Panc1 (cell line): ENCODE results near the gene WWOX.

ENCODE experiments used
- POLR2AphosphoS5 ChIP-seq: IDR thresholded peaks from 2 replicates; pipeline ENCODE4 v1.6.1; 2012; ENCODE audit warnings: mild to moderate bottlenecking, low read depth, low read length, moderate library complexity
- SIN3A ChIP-seq: IDR thresholded peaks from 2 replicates; pipeline ENCODE4 v1.6.1; 2012; ENCODE audit warnings: low read depth, mild to moderate bottlenecking, low read length, moderate library complexity, borderline replicate concordance; ENCODE audit not compliant: insufficient read depth
- TCF7L2 ChIP-seq: IDR thresholded peaks from 2 replicates; pipeline ENCODE4 v1.6.1; 2011; ENCODE audit warnings: mild to moderate bottlenecking, low read depth, low read length, inconsistent platforms
- TF ChIP-seq, protein P1 (sequence below): fragments of 450-650 bp; IDR thresholded peaks from 2 replicates; pipeline ENCODE4 v1.5.1; 2017; ENCODE audit warnings: mild to moderate bottlenecking
- TF ChIP-seq, protein P2 (sequence below), 2 experiments: IDR thresholded peaks; 2 replicates each; pipeline ENCODE4 v1.6.1; 2011 to 2012; ENCODE audit warnings: low read depth in 2 of 2, control low read depth in 1 of 2, low read length in 1 of 2, mild to moderate bottlenecking in 1 of 2, moderate library complexity in 1 of 2; ENCODE audit not compliant: insufficient read depth in 1 of 2

DNA sequence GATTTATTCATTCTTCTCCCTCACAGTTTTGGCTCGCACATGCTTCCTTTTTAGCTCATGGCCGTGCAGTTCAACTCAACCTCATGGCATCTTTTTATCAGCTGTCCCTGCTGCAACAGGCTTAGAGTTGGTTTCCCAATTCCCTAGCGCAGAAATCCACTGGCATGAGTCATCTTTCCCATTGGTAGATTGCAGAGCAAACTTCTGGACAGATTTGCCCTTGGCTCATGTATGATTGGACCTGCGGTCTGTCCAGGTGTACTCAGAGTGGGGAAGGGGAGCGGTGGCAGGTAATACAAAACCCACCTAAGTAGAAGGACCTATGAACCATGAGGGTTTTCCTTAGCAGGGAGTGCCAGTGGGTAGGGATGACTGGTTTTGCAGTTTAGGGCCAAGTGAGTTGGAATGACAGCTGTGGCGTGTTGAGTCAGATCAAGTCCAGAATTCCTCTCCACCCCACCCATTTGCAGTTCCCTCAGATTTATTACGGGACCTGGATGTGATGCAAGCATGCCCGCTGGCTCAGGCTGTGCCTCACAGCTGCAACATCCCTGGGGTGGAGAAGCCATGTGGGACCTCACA is 584.7 kb downstream of the WWOX start:
- TF ChIP-seq, protein P1, sequence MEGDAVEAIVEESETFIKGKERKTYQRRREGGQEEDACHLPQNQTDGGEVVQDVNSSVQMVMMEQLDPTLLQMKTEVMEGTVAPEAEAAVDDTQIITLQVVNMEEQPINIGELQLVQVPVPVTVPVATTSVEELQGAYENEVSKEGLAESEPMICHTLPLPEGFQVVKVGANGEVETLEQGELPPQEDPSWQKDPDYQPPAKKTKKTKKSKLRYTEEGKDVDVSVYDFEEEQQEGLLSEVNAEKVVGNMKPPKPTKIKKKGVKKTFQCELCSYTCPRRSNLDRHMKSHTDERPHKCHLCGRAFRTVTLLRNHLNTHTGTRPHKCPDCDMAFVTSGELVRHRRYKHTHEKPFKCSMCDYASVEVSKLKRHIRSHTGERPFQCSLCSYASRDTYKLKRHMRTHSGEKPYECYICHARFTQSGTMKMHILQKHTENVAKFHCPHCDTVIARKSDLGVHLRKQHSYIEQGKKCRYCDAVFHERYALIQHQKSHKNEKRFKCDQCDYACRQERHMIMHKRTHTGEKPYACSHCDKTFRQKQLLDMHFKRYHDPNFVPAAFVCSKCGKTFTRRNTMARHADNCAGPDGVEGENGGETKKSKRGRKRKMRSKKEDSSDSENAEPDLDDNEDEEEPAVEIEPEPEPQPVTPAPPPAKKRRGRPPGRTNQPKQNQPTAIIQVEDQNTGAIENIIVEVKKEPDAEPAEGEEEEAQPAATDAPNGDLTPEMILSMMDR: no peak
- TF ChIP-seq SIN3A: no peak
- no peak for TF ChIP-seq POLR2AphosphoS5
- TF ChIP-seq, protein P2, sequence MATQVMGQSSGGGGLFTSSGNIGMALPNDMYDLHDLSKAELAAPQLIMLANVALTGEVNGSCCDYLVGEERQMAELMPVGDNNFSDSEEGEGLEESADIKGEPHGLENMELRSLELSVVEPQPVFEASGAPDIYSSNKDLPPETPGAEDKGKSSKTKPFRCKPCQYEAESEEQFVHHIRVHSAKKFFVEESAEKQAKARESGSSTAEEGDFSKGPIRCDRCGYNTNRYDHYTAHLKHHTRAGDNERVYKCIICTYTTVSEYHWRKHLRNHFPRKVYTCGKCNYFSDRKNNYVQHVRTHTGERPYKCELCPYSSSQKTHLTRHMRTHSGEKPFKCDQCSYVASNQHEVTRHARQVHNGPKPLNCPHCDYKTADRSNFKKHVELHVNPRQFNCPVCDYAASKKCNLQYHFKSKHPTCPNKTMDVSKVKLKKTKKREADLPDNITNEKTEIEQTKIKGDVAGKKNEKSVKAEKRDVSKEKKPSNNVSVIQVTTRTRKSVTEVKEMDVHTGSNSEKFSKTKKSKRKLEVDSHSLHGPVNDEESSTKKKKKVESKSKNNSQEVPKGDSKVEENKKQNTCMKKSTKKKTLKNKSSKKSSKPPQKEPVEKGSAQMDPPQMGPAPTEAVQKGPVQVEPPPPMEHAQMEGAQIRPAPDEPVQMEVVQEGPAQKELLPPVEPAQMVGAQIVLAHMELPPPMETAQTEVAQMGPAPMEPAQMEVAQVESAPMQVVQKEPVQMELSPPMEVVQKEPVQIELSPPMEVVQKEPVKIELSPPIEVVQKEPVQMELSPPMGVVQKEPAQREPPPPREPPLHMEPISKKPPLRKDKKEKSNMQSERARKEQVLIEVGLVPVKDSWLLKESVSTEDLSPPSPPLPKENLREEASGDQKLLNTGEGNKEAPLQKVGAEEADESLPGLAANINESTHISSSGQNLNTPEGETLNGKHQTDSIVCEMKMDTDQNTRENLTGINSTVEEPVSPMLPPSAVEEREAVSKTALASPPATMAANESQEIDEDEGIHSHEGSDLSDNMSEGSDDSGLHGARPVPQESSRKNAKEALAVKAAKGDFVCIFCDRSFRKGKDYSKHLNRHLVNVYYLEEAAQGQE (IDR thresholded peaks at IDR 0.05; ENCODE audit: insufficient read depth in 1 of 2, low read depth in 2 of 2, low read length in 1 of 2): no peak
- no peak for TF ChIP-seq TCF7L2
